RWPE1 (cell line): ENCODE measurements around the gene EGFLAM.

Source experiments
- CTCF ChIA-PET: fragments of 350-600 bp; sonication (Branson Sonifier 250); formaldehyde crosslinking; extraction: SDS; loops from one replicate; lab custom pipeline; 2021; lab: Yijun Ruan, JAX
- POLR2A ChIA-PET: fragments of 400-600 bp; formaldehyde crosslinking; extraction: SDS; loops from one replicate; lab custom pipeline; 2020; ENCODE audit warnings: antibody characterized with exemption; ENCODE audit not compliant: low non-redundant PET; lab: Yijun Ruan, JAX
- DNase-seq: peaks from one replicate; pipeline ENCODE4 v3.0.0; 2012; ENCODE audit warnings: low spot score
- H3K27ac ChIP-seq: fragments of 450-650 bp; 2 replicates; pipeline ENCODE4 v1.5.1; 2017
- CTCF ChIP-seq: fragments of 450-650 bp; conservative IDR thresholded peaks from 2 replicates; pipeline ENCODE4 v1.5.1; 2017; ENCODE audit warnings: low read depth, mild to moderate bottlenecking

EGFLAM gene

DNA sequence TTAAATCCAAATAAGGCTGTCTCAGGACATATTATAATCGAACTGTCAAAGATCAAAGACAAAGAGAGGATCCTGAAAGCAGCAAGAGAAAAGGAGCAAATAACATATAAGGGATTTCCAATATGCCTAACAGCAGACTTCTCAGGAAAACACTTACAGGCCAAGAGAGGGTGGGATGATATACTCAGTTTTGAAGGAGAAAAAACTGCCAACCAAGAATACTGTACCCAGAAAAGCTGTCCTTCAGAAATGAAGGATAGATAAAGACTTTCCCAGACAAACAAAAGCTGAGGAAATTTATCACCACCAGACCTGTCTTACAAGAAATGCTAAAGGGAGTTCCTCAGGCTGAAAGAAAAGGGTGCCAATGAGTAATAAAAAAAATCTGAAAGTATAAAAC, 16.0 kb downstream of the EGFLAM start:
- H3K27ac ChIP-seq: no peak overlapping the region
- no peak for DNase-seq
- POLR2A ChIA-PET: no interaction called here
- CTCF ChIA-PET: no interaction called here
- TF ChIP-seq CTCF: no peak

DNA sequence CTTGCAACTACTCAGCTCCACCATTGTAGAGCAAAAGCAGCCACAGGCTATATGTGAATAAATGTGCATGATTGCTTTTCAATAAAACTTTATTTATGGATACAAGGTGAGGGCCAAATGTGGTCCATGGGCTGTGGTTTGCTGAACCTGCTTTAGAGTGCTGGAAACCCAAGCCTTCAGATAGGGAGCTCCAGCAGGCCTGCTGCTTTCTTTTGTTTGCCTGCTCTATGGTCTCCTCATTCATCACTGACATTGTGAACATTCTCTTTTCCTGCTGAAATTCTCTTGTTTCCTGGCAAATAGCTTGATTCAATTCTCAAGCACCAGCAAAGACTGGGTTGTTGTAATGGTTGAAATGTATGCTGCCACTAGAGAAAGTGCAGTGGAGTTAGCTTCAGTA, 26.0 kb downstream of the EGFLAM start:
- H3K27ac ChIP-seq: no peak overlapping the region
- no peak for DNase-seq
- POLR2A ChIA-PET: no interaction called here
- CTCF ChIA-PET: no interaction called here
- no peak for TF ChIP-seq CTCF

DNA sequence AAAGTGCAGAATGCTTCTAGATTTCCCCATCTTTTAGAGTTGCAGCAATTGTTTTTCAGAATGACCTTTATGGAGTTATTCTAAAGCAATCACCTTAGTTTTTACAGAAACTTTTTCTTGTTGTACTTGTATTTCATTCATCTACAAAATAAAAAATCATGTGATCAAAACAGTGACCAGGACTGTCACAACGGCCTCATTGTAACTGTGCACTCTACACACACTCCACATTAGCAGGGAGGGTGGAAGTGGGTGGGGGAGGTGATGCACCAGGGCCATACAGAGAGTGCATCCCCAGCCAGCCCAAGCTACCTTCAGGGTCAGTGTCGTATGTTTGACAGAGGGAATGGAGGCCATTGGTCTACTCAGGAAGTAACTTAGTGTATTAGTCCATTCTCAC, 26.9 kb downstream of the EGFLAM start:
- ChIA-PET POLR2A (no interaction called here), CTCF (no interaction called here)
- no peak for TF ChIP-seq CTCF
- no peak for DNase-seq
- H3K27ac ChIP-seq: no peak overlapping the region

- CTCF ChIA-PET: no interaction called here
- no peak for TF ChIP-seq CTCF
- no peak for DNase-seq
- no peak overlapping the region for H3K27ac ChIP-seq
- POLR2A ChIA-PET: no interaction called here
Measured at GRCh38 chr5:38286002-38286401, 27.6 kb downstream of the EGFLAM start.

DNA sequence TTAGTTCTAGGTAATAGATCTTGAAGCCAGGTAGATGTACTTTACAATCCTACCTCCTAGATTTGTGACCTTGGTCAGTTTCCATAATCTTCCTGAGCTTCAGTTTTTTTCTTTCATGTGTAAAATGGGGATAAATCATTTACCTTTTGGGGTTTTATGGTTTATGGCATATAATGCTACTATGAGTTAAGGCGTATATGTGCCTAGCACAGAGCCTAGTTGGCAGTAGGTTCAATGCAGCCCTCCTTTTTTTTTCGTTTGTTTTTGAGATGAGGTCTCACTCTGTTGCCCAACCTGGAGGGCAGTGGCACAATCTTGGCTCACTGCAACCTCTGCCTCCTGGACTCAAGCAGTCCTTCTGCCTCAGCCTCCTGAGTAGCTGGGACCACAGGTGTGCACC, 28.8 kb downstream of the EGFLAM start:
- no peak overlapping the region for H3K27ac ChIP-seq
- CTCF ChIA-PET: no interaction called here
- POLR2A ChIA-PET: no interaction called here
- DNase-seq: no peak
- TF ChIP-seq CTCF: no peak

DNA sequence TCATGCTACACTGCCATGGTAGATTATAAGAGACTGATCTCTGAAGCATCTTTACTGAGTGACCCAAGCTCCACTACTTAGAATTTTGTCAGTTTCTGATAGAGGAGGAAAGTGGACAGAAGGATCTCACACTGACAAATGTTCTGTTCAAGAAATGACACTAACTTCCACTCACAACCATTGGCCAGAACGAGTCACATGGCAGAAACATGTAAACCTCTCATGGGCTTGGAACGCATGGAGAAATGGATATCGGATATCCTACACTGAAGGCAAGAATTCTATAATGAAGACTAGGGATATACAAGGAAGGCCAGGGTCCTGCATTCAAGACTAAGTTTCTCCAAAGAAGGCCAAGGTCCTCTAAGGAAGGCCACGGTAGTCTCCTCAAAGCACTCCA, 31.1 kb downstream of the EGFLAM start:
- no peak for TF ChIP-seq CTCF
- no peak for DNase-seq
- ChIA-PET POLR2A (no interaction called here), CTCF (no interaction called here)
- no peak overlapping the region for H3K27ac ChIP-seq
